Transverse colon (tissue), 4 donors: ENCODE measurements around the gene SOX12.
A peak's percentile ranks its signal among the peaks of the same experiment; 100 is the strongest.

Source experiments
- CTCF ChIP-seq, 5 experiments: fragments of 200-600 bp in 3 of 5; fragments of 450-650 bp in 2 of 5; sonication (generic) in 3 of 5; IDR thresholded peaks; 1 replicate in 2 of 5; 2 replicates in 3 of 5; pipeline ENCODE4 v1.5.1; 2016 to 2017; ENCODE audit warnings: antibody characterized with exemption in 5 of 5, inconsistent platforms in 3 of 5, mild to moderate bottlenecking in 2 of 5, moderate library complexity in 1 of 5
- EP300 ChIP-seq: sonication (generic); formaldehyde crosslinking; IDR thresholded peaks from one replicate; pipeline ENCODE4 v1.6.1; 2017; ENCODE audit warnings: antibody characterized with exemption, low read depth
- POLR2A ChIP-seq: fragments of 450-650 bp; IDR thresholded peaks from one replicate; pipeline ENCODE4 v1.6.1; 2016; ENCODE audit warnings: antibody characterized with exemption, mild to moderate bottlenecking, moderate library complexity
- POLR2AphosphoS5 ChIP-seq, 3 donors: sonication (generic); formaldehyde crosslinking; IDR thresholded peaks; one replicate each; pipeline ENCODE4 v1.6.1; 2016; ENCODE audit warnings: antibody characterized with exemption in 3 of 3

- no peak for TF ChIP-seq CTCF (IDR thresholded peaks at IDR 0.05)
- TF ChIP-seq POLR2AphosphoS5 (IDR thresholded peaks at IDR 0.05) = peak in 1 of 3 donors; percentile 9
- TF ChIP-seq POLR2A = no peak
- no peak for TF ChIP-seq EP300
Observed at GRCh38 chr20:325889-326644, 715 bp downstream of the SOX12 start.
